Fibroblast of villous mesenchyme (primary cell): Measurements from ENCODE around the gene RPS27L. TPM values are rescaled to one million over a fixed set of nuclear protein-coding genes. Genes with fewer than 3 reads are reported as not detected.

Experiments
- DNase-seq: peaks from one replicate; pipeline ENCODE4 v3.0.0-alpha.2; 2010; ENCODE audit warnings: low read depth
- H3K4me3 ChIP-seq: 2 replicates; pipeline ENCODE4 v1.5.1; 2011; ENCODE audit warnings: low read depth, mild to moderate bottlenecking, low read length
- total RNA-seq: library from RNA; depleted of rRNA; stranded (reverse); fragments of >200 nt; gene quantifications from 2 replicates; pipeline ENCODE4 v1.2.3, GENCODE V29; 2012
- TF ChIP-seq, protein P1 (sequence below): IDR thresholded peaks from 2 replicates; pipeline ENCODE4 v1.5.1; 2012; ENCODE audit warnings: low read depth, mild to moderate bottlenecking, low read length; ENCODE audit not compliant: insufficient read depth

Gene RPS27L
- total RNA-seq, 1 donor, result 308 TPM

DNA sequence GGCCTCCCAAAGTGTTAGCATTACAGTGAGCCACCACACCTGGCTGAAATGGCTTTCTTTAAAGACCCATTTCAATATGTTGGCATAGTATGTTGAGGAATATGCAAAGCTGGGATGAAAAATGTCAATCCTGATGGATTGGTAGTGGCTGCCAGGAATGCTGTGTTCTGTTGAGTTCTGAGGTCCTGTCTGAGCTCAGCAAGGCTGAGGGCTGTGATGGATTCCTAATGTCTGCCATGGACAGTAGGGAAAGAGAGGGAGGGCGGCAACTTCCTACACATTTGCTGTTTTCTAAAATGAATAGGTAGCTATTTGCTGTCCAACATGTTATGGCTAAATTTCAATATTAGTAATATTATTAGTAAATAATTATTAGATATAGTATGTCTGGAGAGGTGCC is 40.3 kb upstream of the RPS27L start:
- DNase-seq, result no peak
- TF ChIP-seq, protein P1, sequence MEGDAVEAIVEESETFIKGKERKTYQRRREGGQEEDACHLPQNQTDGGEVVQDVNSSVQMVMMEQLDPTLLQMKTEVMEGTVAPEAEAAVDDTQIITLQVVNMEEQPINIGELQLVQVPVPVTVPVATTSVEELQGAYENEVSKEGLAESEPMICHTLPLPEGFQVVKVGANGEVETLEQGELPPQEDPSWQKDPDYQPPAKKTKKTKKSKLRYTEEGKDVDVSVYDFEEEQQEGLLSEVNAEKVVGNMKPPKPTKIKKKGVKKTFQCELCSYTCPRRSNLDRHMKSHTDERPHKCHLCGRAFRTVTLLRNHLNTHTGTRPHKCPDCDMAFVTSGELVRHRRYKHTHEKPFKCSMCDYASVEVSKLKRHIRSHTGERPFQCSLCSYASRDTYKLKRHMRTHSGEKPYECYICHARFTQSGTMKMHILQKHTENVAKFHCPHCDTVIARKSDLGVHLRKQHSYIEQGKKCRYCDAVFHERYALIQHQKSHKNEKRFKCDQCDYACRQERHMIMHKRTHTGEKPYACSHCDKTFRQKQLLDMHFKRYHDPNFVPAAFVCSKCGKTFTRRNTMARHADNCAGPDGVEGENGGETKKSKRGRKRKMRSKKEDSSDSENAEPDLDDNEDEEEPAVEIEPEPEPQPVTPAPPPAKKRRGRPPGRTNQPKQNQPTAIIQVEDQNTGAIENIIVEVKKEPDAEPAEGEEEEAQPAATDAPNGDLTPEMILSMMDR, result no peak
- no peak overlapping the region for H3K4me3 ChIP-seq

- H3K4me3 ChIP-seq, result no peak overlapping the region
Measured at GRCh38 chr15:63196842-63197241, 39.6 kb upstream of the RPS27L start.

GRCh38 chr15:63195569-63196015 is 38.3 kb upstream of the RPS27L start:
- no peak for DNase-seq
- H3K4me3 ChIP-seq, result no peak overlapping the region
- TF ChIP-seq, protein P1, result no peak

More at GRCh38 chr15:63196842-63197241, 39.6 kb upstream of the RPS27L start:
- no peak for DNase-seq
- TF ChIP-seq, protein P1, result no peak

GRCh38 chr15:63194880-63195568 is 37.7 kb upstream of the RPS27L start:
- DNase-seq, result peak; percentile 49
- TF ChIP-seq, protein P1, result no peak
- no peak overlapping the region for H3K4me3 ChIP-seq

DNA sequence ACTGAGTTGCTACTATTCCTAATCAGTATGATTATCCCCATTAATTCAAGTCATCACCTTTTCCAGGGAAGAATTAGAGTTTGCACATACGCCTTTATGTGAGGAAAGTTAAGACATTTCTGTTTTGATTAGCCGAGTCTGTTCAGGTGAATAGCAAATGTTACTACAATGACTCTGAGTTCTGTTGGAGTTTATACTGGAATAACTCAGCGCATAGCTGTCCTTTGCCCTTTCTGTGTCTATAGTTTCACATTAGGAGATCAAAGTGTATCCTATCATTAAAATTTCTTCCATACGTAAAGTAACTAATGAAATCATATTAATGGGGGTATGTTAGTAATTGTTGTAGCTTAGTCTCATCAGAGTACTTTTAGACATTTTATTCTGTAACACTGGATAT is 37.0 kb upstream of the RPS27L start:
- DNase-seq, result no peak
- no peak overlapping the region for H3K4me3 ChIP-seq
- TF ChIP-seq, protein P1, result no peak

DNA sequence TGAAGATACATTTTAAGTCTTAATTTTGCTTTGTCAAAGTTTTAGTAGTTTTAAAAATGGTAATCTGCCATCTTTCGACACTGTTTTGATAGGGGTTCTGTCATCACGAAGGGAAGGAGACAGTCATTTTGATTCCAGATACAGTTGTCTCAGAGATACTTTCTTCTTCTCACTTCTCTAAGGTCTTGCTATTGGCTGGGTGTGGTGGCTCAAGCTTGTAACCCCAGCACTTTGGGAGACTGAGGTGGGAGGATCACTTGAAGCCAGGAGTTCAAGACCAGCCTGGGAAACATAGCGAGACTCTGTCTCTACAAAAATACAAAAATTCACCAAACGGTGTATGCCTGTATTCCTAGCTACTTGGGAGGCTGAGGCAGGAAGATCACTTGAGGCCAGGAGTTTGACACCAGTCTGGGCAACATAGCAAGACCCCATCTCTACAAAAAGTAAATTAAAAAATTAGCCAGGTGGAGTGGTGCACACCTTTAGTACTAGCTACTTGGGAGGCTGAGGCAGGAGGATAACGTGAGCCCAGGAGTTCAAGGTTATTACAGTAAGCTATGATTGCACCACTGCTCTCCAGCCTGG is 35.4 kb upstream of the RPS27L start:
- peak overlapping the region; percentile 96 for H3K4me3 ChIP-seq
- DNase-seq, result no peak
- TF ChIP-seq, protein P1, result no peak
